ENCODE measurements around the gene GGCT.

The GGCT gene

GRCh38 chr7:30474893-30475292, 29.7 kb downstream of the GGCT start:
- H3K79me2 ChIP-seq (ENCODE audit: insufficient read depth, low read length): no peaks in the 10 kb centered on the region
- no peaks in the 10 kb centered on the region for H3K36me3 ChIP-seq (ENCODE audit: low read length)
- no peaks in the 10 kb centered on the region for H4K20me1 ChIP-seq (ENCODE audit: low read depth, low read length)
- H3K27ac ChIP-seq (ENCODE audit: low read depth, low read length): no peak overlapping the region
- no peak overlapping the region for H3K4me3 ChIP-seq (ENCODE audit: insufficient read depth, low read length, poor library complexity, severe bottlenecking)
- TF ChIP-seq CTCF (IDR thresholded peaks at IDR 0.05; ENCODE audit: insufficient read depth, low read length, poor library complexity, severe bottlenecking): no peak
- no peak for TF ChIP-seq EZH2phosphoT487 (conservative IDR thresholded peaks at IDR 0.05; ENCODE audit: low read length)
- no peak overlapping the region for H3K9ac ChIP-seq (ENCODE audit: low read length)
- no peaks in the 10 kb centered on the region for H3K9me2 ChIP-seq (replicated peaks; ENCODE audit: insufficient read depth, low read length)
- no peaks in the 10 kb centered on the region for H3K9me3 ChIP-seq (ENCODE audit: insufficient read depth, low read length)
- no peak overlapping the region for H3K4me2 ChIP-seq (ENCODE audit: low read depth, low read length, poor library complexity, severe bottlenecking)
- H3F3A ChIP-seq (ENCODE audit: insufficient read depth): no peaks in the 10 kb centered on the region
- H2AFZ ChIP-seq (ENCODE audit: low read depth, low read length, severe bottlenecking): no peak overlapping the region
- H3K27me3 ChIP-seq (ENCODE audit: low read length): no peaks in the 10 kb centered on the region

- H3K4me2 ChIP-seq (ENCODE audit: low read depth, low read length, poor library complexity, severe bottlenecking): no peak overlapping the region
- no peak overlapping the region for H3K9ac ChIP-seq (ENCODE audit: low read length)
- H2AFZ ChIP-seq (ENCODE audit: low read depth, low read length, severe bottlenecking): no peak overlapping the region
- H3F3A ChIP-seq (ENCODE audit: insufficient read depth): no peaks in the 10 kb centered on the region
- no peak overlapping the region for H3K4me3 ChIP-seq (ENCODE audit: insufficient read depth, low read length, poor library complexity, severe bottlenecking)
- no peaks in the 10 kb centered on the region for H3K27me3 ChIP-seq (ENCODE audit: low read length)
- H3K9me3 ChIP-seq (ENCODE audit: insufficient read depth, low read length): no peaks in the 10 kb centered on the region
- no peaks in the 10 kb centered on the region for H3K9me2 ChIP-seq (replicated peaks; ENCODE audit: insufficient read depth, low read length)
- no peak overlapping the region for H3K27ac ChIP-seq (ENCODE audit: low read depth, low read length)
- TF ChIP-seq CTCF (IDR thresholded peaks at IDR 0.05; ENCODE audit: insufficient read depth, low read length, poor library complexity, severe bottlenecking): no peak
- no peak for TF ChIP-seq EZH2phosphoT487 (conservative IDR thresholded peaks at IDR 0.05; ENCODE audit: low read length)
- H3K79me2 ChIP-seq (ENCODE audit: insufficient read depth, low read length): no peaks in the 10 kb centered on the region
- H4K20me1 ChIP-seq (ENCODE audit: low read depth, low read length): no peaks in the 10 kb centered on the region
- H3K36me3 ChIP-seq (ENCODE audit: low read length): no peaks in the 10 kb centered on the region
Measured at GRCh38 chr7:30474485-30474884, 30.1 kb downstream of the GGCT start.

DNA sequence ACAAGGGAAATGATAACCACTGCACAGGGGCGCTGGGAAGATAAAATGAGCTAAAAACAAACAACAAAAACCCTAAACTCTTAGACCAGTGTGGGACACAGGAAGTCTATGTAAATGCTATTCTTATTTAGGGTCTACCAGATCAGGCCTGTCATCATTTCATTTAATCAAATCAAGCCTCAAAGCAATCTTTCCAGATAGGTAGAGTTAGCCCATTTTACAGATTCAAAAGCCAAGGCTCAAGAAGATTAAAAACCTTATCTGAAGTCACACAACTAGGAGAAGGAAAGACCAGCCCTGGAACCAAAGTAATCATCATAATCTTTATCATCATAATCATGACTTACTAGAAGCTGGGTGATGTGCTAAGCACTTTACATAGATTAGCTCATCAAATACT, 30.7 kb downstream of the GGCT start:
- Histone ChIP-seq H3K4me2 (ENCODE audit: low read depth, low read length, poor library complexity, severe bottlenecking) (no peak overlapping the region), H3K4me3 (ENCODE audit: insufficient read depth, low read length, poor library complexity, severe bottlenecking) (no peak overlapping the region), H3K79me2 (ENCODE audit: insufficient read depth, low read length) (no peaks in the 10 kb centered on the region), H3K27me3 (ENCODE audit: low read length) (no peaks in the 10 kb centered on the region), H2AFZ (ENCODE audit: low read depth, low read length, severe bottlenecking) (no peak overlapping the region), H3K27ac (ENCODE audit: low read depth, low read length) (no peak overlapping the region), H4K20me1 (ENCODE audit: low read depth, low read length) (no peaks in the 10 kb centered on the region), H3K9me2 (replicated peaks; ENCODE audit: insufficient read depth, low read length) (no peaks in the 10 kb centered on the region), H3K9ac (ENCODE audit: low read length) (no peak overlapping the region), H3K9me3 (ENCODE audit: insufficient read depth, low read length) (no peaks in the 10 kb centered on the region), H3K36me3 (ENCODE audit: low read length) (no peaks in the 10 kb centered on the region), H3F3A (ENCODE audit: insufficient read depth) (no peaks in the 10 kb centered on the region)
- no peak for TF ChIP-seq CTCF (IDR thresholded peaks at IDR 0.05; ENCODE audit: insufficient read depth, low read length, poor library complexity, severe bottlenecking)
- no peak for TF ChIP-seq EZH2phosphoT487 (conservative IDR thresholded peaks at IDR 0.05; ENCODE audit: low read length)
